H1 (cell line): ENCODE data around the gene MYLK. TPM values are rescaled to one million over a fixed set of nuclear protein-coding genes. Genes with fewer than 3 reads are reported as not detected.

Experiments used
- ASH2L ChIP-seq: fragments of 200-600, 300-600 bp; sonication (generic); IDR thresholded peaks from one replicate; pipeline ENCODE4 v1.7.1; 2017; ENCODE audit warnings: low read length
- CBX8 ChIP-seq: fragments of 300-800, 300-1000 bp; sonication (generic); IDR thresholded peaks from 2 replicates; pipeline ENCODE4 v1.7.1; 2016; ENCODE audit warnings: low read depth, low read length, borderline replicate concordance
- EZH2 ChIP-seq: fragments of 200-600 bp; sonication (generic); IDR thresholded peaks from 2 replicates; pipeline ENCODE4 v1.7.1; 2012; ENCODE audit warnings: low read depth, mild to moderate bottlenecking, moderate library complexity, low read length, inconsistent platforms; ENCODE audit not compliant: severe bottlenecking
- RBBP5 ChIP-seq: IDR thresholded peaks from 2 replicates; pipeline ENCODE4 v1.7.1; 2012; ENCODE audit warnings: low read depth, mild to moderate bottlenecking, inconsistent platforms, low read length, moderate library complexity, borderline replicate concordance
- SAP30 ChIP-seq: fragments of 300-600 bp; sonication (generic); IDR thresholded peaks from 2 replicates; pipeline ENCODE4 v1.7.1; 2012; ENCODE audit warnings: low read length, moderate library complexity, mild to moderate bottlenecking, inconsistent platforms; ENCODE audit not compliant: insufficient read depth, insufficient replicate concordance
- TAF7 ChIP-seq: optimal IDR thresholded peaks from 2 replicates; pipeline ENCODE3; 2011; ENCODE audit warnings: low read depth, mild to moderate bottlenecking, inconsistent platforms, low read length, moderate library complexity, borderline replicate concordance
- polyA plus RNA-seq, 7 experiments: library from polyadenylated mRNA; depleted of rRNA in 3 of 7; stranded (reverse) in 5 of 7; unstranded in 2 of 7; fragments of >200 nt in 5 of 7; fragments of 200-250 nt in 2 of 7; gene quantifications; 1 replicate in 5 of 7; 2 replicates in 1 of 7; 4 replicates in 1 of 7; pipeline versions ENCODE4 v1.2.1 to v1.2.3, GENCODE V29; 2011 to 2013; ENCODE audit warnings: missing spikeins in 2 of 7, mixed read lengths in 2 of 7
- total RNA-seq: library from RNA; stranded (reverse); fragmentation: NEBNext Ultra II Directional; extraction: Animal tissue kit (Norgen Biotek cat#: 25700); gene quantifications from 2 replicates; pipeline ENCODE4 v1.2.1, GENCODE V29; 2021

Gene MYLK
- total and polyA plus RNA-seq, 2 of the 8 experiments (the other 6 are each of a cell fraction or from before 2014, with no cell fraction given): 11.6 to 21.3 TPM

- TF ChIP-seq CBX8: no peak
- TF ChIP-seq SAP30: no peak
- no peak for TF ChIP-seq EZH2
- TF ChIP-seq ASH2L: no peak
- no peak for TF ChIP-seq TAF7
- TF ChIP-seq RBBP5: no peak
Measured at GRCh38 chr3:123693584-123694190, 190.4 kb downstream of the MYLK start (continued).
